HCT116 (cell line): Measurements from ENCODE around the gene NPLOC4. TPM values are rescaled to one million over a fixed set of nuclear protein-coding genes. Genes with fewer than 3 reads are reported as not detected.

Experiments
- ATAC-seq: fragments of 200-7000 bp; cut with Tn5 transposase; 2 replicates; pipeline ENCODE4 v1.9.1; 2020; ENCODE audit warnings: mild to moderate bottlenecking, moderate library complexity
- BruUV-seq: library from RNA; stranded (reverse); fragments of 400-500 nt; replicated peaks from 2 replicates; lab custom pipeline; 2021; lab: Mats Ljungman, UMichigan
- CTCF ChIA-PET: fragments of 300-600 bp; sonication (Branson Sonifier 250); formaldehyde crosslinking; loops from one replicate; lab custom pipeline; 2021; ENCODE audit warnings: antibody characterized with exemption; lab: Charles Lee
- POLR2A ChIA-PET: fragments of 300-600, 350-600 bp; sonication (Branson Sonifier 250); formaldehyde crosslinking; loops from one replicate; lab custom pipeline; 2021; ENCODE audit warnings: antibody characterized with exemption; lab: Charles Lee
- RAD21 ChIA-PET, 2 experiments: fragments of 300-600 bp; sonication (Branson Sonifier 250); formaldehyde crosslinking; loops; one replicate each; lab custom pipeline; 2023; ENCODE audit warnings: low total read pairs in 2 of 2; ENCODE audit not compliant: uncharacterized antibody in 2 of 2, unreplicated experiment in 2 of 2, low non-redundant PET in 1 of 2; lab: Charles Lee
- DNase-seq: peaks from one replicate; pipeline ENCODE4 v3.0.0-alpha.2; 2010; ENCODE audit warnings: low read depth, low spot score
- H2AFZ ChIP-seq: fragments of 200-600 bp; shearing (Covaris generic), sonication (generic); 2 replicates; pipeline ENCODE4 v1.6.1; 2017; ENCODE audit warnings: low read depth, mixed run types, mixed read lengths, antibody characterized with exemption, low read length; ENCODE audit not compliant: poor library complexity, severe bottlenecking
- H3K27ac ChIP-seq: 2 replicates; pipeline ENCODE4 v1.5.1; 2012; ENCODE audit warnings: low read depth, low read length
- H3K27me3 ChIP-seq: fragments of 200-600 bp; sonication (generic); 2 replicates; pipeline ENCODE4 v1.6.1; 2016; ENCODE audit warnings: mixed run types, low read length, mixed read lengths; ENCODE audit not compliant: insufficient read depth
- H3K36me3 ChIP-seq, 2 experiments: fragments of 200-500 bp in 1 of 2; fragments of 200-600 bp in 1 of 2; sonication (Bioruptor generic) in 1 of 2; sonication (generic) in 1 of 2; 2 replicates each; pipeline versions ENCODE4 v1.5.1 to v1.6.1; 2014 to 2016; ENCODE audit warnings: low read length in 2 of 2, inconsistent platforms in 1 of 2, mixed read lengths in 1 of 2, mixed run types in 1 of 2; ENCODE audit not compliant: insufficient read depth in 2 of 2, control insufficient read depth in 1 of 2
- H3K4me1 ChIP-seq, 2 experiments: fragments of 200-600 bp in 1 of 2; sonication (generic) in 1 of 2; 2 replicates each; pipeline versions ENCODE4 v1.5.1 to v1.6.1; 2012 to 2017; ENCODE audit warnings: low read length in 2 of 2, inconsistent platforms in 1 of 2, mild to moderate bottlenecking in 1 of 2, mixed read lengths in 1 of 2, mixed run types in 1 of 2, moderate library complexity in 1 of 2; ENCODE audit not compliant: insufficient read depth in 2 of 2, control insufficient read depth in 1 of 2
- H3K4me2 ChIP-seq: fragments of 200-600 bp; sonication (generic); 2 replicates; pipeline ENCODE4 v1.6.1; 2017; ENCODE audit warnings: mixed run types, low read length, mixed read lengths
- H3K4me3 ChIP-seq, 2 experiments: fragments of 200-600 bp in 1 of 2; sonication (generic) in 1 of 2; replicated peaks in 1 of 2; 2 replicates each; pipeline ENCODE4 v1.5.1; 2011 to 2016; ENCODE audit warnings: low read length in 2 of 2, control low read depth in 1 of 2, low read depth in 1 of 2, mild to moderate bottlenecking in 1 of 2, mixed read lengths in 1 of 2, mixed run types in 1 of 2
- H3K79me2 ChIP-seq: fragments of 200-600 bp; sonication (generic); 2 replicates; pipeline ENCODE4 v1.6.1; 2017; ENCODE audit warnings: mild to moderate bottlenecking, mixed run types, low read length, moderate library complexity, mixed read lengths; ENCODE audit not compliant: insufficient read depth
- H3K9ac ChIP-seq: fragments of 200-600 bp; sonication (generic); 2 replicates; pipeline ENCODE4 v1.6.1; 2016; ENCODE audit warnings: low read length, mixed read lengths
- H3K9me2 ChIP-seq: fragments of 200-600 bp; sonication (generic), shearing (Covaris generic); 2 replicates; pipeline ENCODE4 v1.6.1; 2017; ENCODE audit warnings: mixed run types, mild to moderate bottlenecking, moderate library complexity; ENCODE audit not compliant: insufficient read depth
- H3K9me3 ChIP-seq, 2 experiments: fragments of 200-500 bp in 1 of 2; fragments of 200-600 bp in 1 of 2; sonication (Bioruptor generic) in 1 of 2; sonication (generic) in 1 of 2; 2 replicates each; pipeline ENCODE4 v1.6.1; 2014 to 2017; ENCODE audit warnings: low read length in 2 of 2, mixed read lengths in 2 of 2, inconsistent platforms in 1 of 2, low read depth in 1 of 2, mild to moderate bottlenecking in 1 of 2, mixed run types in 1 of 2, moderate library complexity in 1 of 2; ENCODE audit not compliant: control insufficient read depth in 1 of 2, insufficient read depth in 1 of 2
- H4K20me1 ChIP-seq: fragments of 200-600 bp; sonication (generic), shearing (Covaris generic); 2 replicates; pipeline ENCODE4 v1.6.1; 2017; ENCODE audit warnings: mixed run types, mild to moderate bottlenecking, moderate library complexity; ENCODE audit not compliant: insufficient read depth
- CTCF ChIP-seq, 3 experiments: fragments of 200-600 bp in 1 of 3; sonication (generic) in 1 of 3; IDR thresholded peaks in 2 of 3; conservative IDR thresholded peaks in 1 of 3; 2 replicates each; pipeline ENCODE4 v1.5.1; 2012 to 2017; ENCODE audit warnings: low read depth in 2 of 3, low read length in 2 of 3, antibody characterized with exemption in 1 of 3, borderline replicate concordance in 1 of 3, control low read depth in 1 of 3, mild to moderate bottlenecking in 1 of 3, mixed read lengths in 1 of 3, mixed run types in 1 of 3, moderate library complexity in 1 of 3; ENCODE audit not compliant: insufficient read depth in 1 of 3
- EGR1 ChIP-seq: IDR thresholded peaks from 2 replicates; pipeline ENCODE4 v1.6.1; 2012; ENCODE audit warnings: low read depth
- EZH2 ChIP-seq: fragments of 200-600 bp; sonication (generic); IDR thresholded peaks from 2 replicates; pipeline ENCODE4 v1.6.1; 2017; ENCODE audit warnings: antibody characterized with exemption, mixed run types
- EZH2phosphoT487 ChIP-seq: fragments of 200-600 bp; IDR thresholded peaks from 2 replicates; pipeline ENCODE4 v1.6.1; 2018; ENCODE audit warnings: antibody characterized with exemption, borderline replicate concordance
- FOSL1 ChIP-seq: IDR thresholded peaks from 2 replicates; pipeline ENCODE4 v1.6.1; 2012; ENCODE audit warnings: low read depth
- POLR2AphosphoS5 ChIP-seq: IDR thresholded peaks from 2 replicates; pipeline ENCODE4 v1.6.1; 2011; ENCODE audit warnings: mild to moderate bottlenecking, low read depth, low read length, moderate library complexity
- RAD21 ChIP-seq: IDR thresholded peaks from 2 replicates; pipeline ENCODE4 v1.6.1; 2012; ENCODE audit warnings: low read depth, mild to moderate bottlenecking
- REST ChIP-seq: IDR thresholded peaks from 2 replicates; pipeline ENCODE4 v1.6.1; 2012; ENCODE audit warnings: low read depth
- SIN3A ChIP-seq: IDR thresholded peaks from 2 replicates; pipeline ENCODE4 v1.6.1; 2012; ENCODE audit warnings: low read depth
- SP1 ChIP-seq: IDR thresholded peaks from 2 replicates; pipeline ENCODE4 v1.6.1; 2012; ENCODE audit warnings: low read depth
- TCF7L2 ChIP-seq: IDR thresholded peaks from 2 replicates; pipeline ENCODE4 v1.7.0; 2011; ENCODE audit warnings: borderline replicate concordance, inconsistent platforms; ENCODE audit not compliant: insufficient read depth, insufficient read length; ENCODE audit errors: extremely low read depth
- YY1 ChIP-seq: IDR thresholded peaks from 2 replicates; pipeline ENCODE4 v1.6.1; 2011; ENCODE audit warnings: low read length, low read depth, moderate library complexity, mild to moderate bottlenecking; ENCODE audit not compliant: insufficient replicate concordance; ENCODE audit errors: extremely low read depth
- ZBTB33 ChIP-seq: IDR thresholded peaks from 2 replicates; pipeline ENCODE4 v1.6.1; 2011; ENCODE audit warnings: mild to moderate bottlenecking, low read length, moderate library complexity; ENCODE audit not compliant: insufficient replicate concordance; ENCODE audit errors: extremely low read depth
- ZFX ChIP-seq: fragments of 450-650 bp; IDR thresholded peaks from 2 replicates; pipeline ENCODE4 v1.6.1; 2017
- intact Hi-C: fragments of 100-400 bp; cut with micrococcal nuclease; formaldehyde crosslinking; loops from 2 replicates; pipeline ENCODE4 v1.10.0; 2022
- total RNA-seq: library from RNA; stranded (reverse); gene quantifications from one replicate; pipeline ENCODE4 v1.2.1, GENCODE V29; 2021; ENCODE audit not compliant: unreplicated experiment
- TF ChIP-seq, protein P1 (sequence below): IDR thresholded peaks from 2 replicates; pipeline ENCODE4 v1.6.1; 2012

The NPLOC4 gene
- total RNA-seq, 1 experiment from 2014 or later: 137 TPM

GRCh38 chr17:81532490-81533287 is 104.2 kb downstream of the NPLOC4 start:
- Histone ChIP-seq H3K27ac (no peak overlapping the region), H4K20me1 (no peaks in the 10 kb centered on the region), H3K9me2 (no peaks in the 10 kb centered on the region), H3K9ac (no peak overlapping the region), H3K36me3 (no peaks in the 10 kb centered on the region), H3K4me2 (no peak overlapping the region), H2AFZ (no peak overlapping the region), H3K4me3 (no peak overlapping the region), H3K79me2 (no peaks in the 10 kb centered on the region), H3K27me3 (no peaks in the 10 kb centered on the region), H3K9me3 (peaks cover 0 to 7% of the 10 kb centered on the region in 2 experiments; a peak in 1 of 4 replicates), H3K4me1 (peaks cover 7 to 23% of the 10 kb centered on the region in 2 experiments)
- intact Hi-C loops: no loop called here
- POLR2A ChIA-PET: no interaction called here
- ATAC-seq (no peak), DNase-seq (no peak)
- CTCF ChIA-PET: no interaction called here
- no TSS peak for BruUV-seq
- RAD21 ChIA-PET: no interaction called here
- no peak for TF ChIP-seq POLR2AphosphoS5
- TF ChIP-seq ZFX: no peak
- TF ChIP-seq FOSL1: no peak
- TF ChIP-seq REST: no peak
- TF ChIP-seq TCF7L2: no peak
- no peak for TF ChIP-seq YY1
- TF ChIP-seq EGR1: no peak
- no peak for TF ChIP-seq CTCF (IDR thresholded peaks at IDR 0.05 in 2 of 3, conservative IDR thresholded peaks at IDR 0.05 in 1 of 3; ENCODE audit: borderline replicate concordance in 1 of 3, insufficient read depth in 1 of 3, low read depth in 2 of 3, low read length in 2 of 3)
- no peak for TF ChIP-seq SIN3A
- TF ChIP-seq, protein P1, sequence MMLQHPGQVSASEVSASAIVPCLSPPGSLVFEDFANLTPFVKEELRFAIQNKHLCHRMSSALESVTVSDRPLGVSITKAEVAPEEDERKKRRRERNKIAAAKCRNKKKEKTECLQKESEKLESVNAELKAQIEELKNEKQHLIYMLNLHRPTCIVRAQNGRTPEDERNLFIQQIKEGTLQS: no peak
- TF ChIP-seq SP1: no peak
- no peak for TF ChIP-seq RAD21
- TF ChIP-seq EZH2: no peak
- no peak for TF ChIP-seq EZH2phosphoT487
- no peak for TF ChIP-seq ZBTB33
